IMR-90 (cell line): ENCODE results near the gene SIRT7. TPM values are rescaled to one million over a fixed set of nuclear protein-coding genes. Genes with fewer than 3 reads are reported as not detected.

Experiments used
- ATAC-seq: fragments of 200-7000 bp; cut with Tn5 transposase; 2 replicates; pipeline ENCODE4 v1.9.1; 2020; ENCODE audit warnings: low read depth, mild to moderate bottlenecking, moderate library complexity
- BruUV-seq: library from RNA; stranded (reverse); fragments of 400-500 nt; replicated peaks from 2 replicates; lab custom pipeline; 2021; lab: Mats Ljungman, UMichigan
- CTCF ChIA-PET: fragments of 300-600 bp; formaldehyde crosslinking; extraction: SDS; loops from one replicate; lab custom pipeline; 2021; ENCODE audit warnings: antibody characterized with exemption; lab: Yijun Ruan, JAX
- POLR2A ChIA-PET: fragments of 300-600 bp; sonication (Branson Sonifier 250); formaldehyde crosslinking; loops from one replicate; lab custom pipeline; 2022; ENCODE audit warnings: antibody characterized with exemption; ENCODE audit not compliant: unreplicated experiment; lab: Charles Lee
- DNase-seq: peaks from one replicate; pipeline ENCODE4 v3.0.0; 2013
- H2AFZ ChIP-seq: replicated peaks from 2 replicates; pipeline ENCODE3; 2013; ENCODE audit warnings: low read length, mild to moderate bottlenecking; ENCODE audit not compliant: poor library complexity
- H2AK5ac ChIP-seq: 2 replicates; pipeline ENCODE4 v1.6.1; 2013; ENCODE audit warnings: low read depth, low read length, inconsistent platforms
- H2AK9ac ChIP-seq: replicated peaks from 2 replicates; pipeline ENCODE3; 2013; ENCODE audit warnings: mild to moderate bottlenecking, low read depth, low read length, moderate library complexity; ENCODE audit not compliant: poor library complexity
- H2BK120ac ChIP-seq: 2 replicates; pipeline ENCODE4 v1.6.1; 2013; ENCODE audit warnings: low read depth, low read length, inconsistent platforms
- H2BK15ac ChIP-seq: 3 replicates; pipeline ENCODE4 v1.6.1; 2013; ENCODE audit warnings: low read depth, low read length, inconsistent platforms
- H2BK20ac ChIP-seq: 2 replicates; pipeline ENCODE4 v1.6.1; 2013; ENCODE audit warnings: low read depth, mild to moderate bottlenecking, inconsistent platforms, low read length, moderate library complexity
- H2BK5ac ChIP-seq: 2 replicates; pipeline ENCODE4 v1.6.1; 2013; ENCODE audit warnings: mild to moderate bottlenecking, low read depth, low read length, inconsistent platforms; ENCODE audit not compliant: poor library complexity, severe bottlenecking
- H3K14ac ChIP-seq: replicated peaks from 2 replicates; pipeline ENCODE4 v1.6.1; 2013; ENCODE audit warnings: low read depth, low read length, inconsistent platforms
- H3K18ac ChIP-seq: 2 replicates; pipeline ENCODE4 v1.6.1; 2013; ENCODE audit warnings: low read depth, low read length, control low read depth
- H3K23ac ChIP-seq: 2 replicates; pipeline ENCODE4 v1.6.1; 2013; ENCODE audit warnings: low read depth, low read length, inconsistent platforms
- H3K27ac ChIP-seq: 2 replicates; pipeline ENCODE4 v1.5.1; 2013; ENCODE audit warnings: mild to moderate bottlenecking, control low read depth, low read length; ENCODE audit not compliant: insufficient read depth
- H3K27me3 ChIP-seq: 2 replicates; pipeline ENCODE4 v1.6.1; 2013; ENCODE audit warnings: low read length; ENCODE audit not compliant: control insufficient read depth, insufficient read depth
- H3K36me3 ChIP-seq: 2 replicates; pipeline ENCODE4 v1.6.1; 2013; ENCODE audit warnings: low read length, mixed read lengths; ENCODE audit not compliant: control insufficient read depth, insufficient read depth
- H3K4ac ChIP-seq: 2 replicates; pipeline ENCODE4 v1.6.1; 2013; ENCODE audit warnings: low read depth, low read length, inconsistent platforms
- H3K4me1 ChIP-seq: 2 replicates; pipeline ENCODE4 v1.6.1; 2013; ENCODE audit warnings: low read length, mixed read lengths; ENCODE audit not compliant: control insufficient read depth, insufficient read depth
- H3K4me2 ChIP-seq: 2 replicates; pipeline ENCODE4 v1.6.1; 2013; ENCODE audit warnings: low read depth, mild to moderate bottlenecking, control low read depth, low read length, moderate library complexity
- H3K4me3 ChIP-seq: 2 replicates; pipeline ENCODE4 v1.5.1; 2013; ENCODE audit warnings: low read depth, mild to moderate bottlenecking, control low read depth, low read length, moderate library complexity; ENCODE audit not compliant: insufficient read depth
- H3K56ac ChIP-seq: 2 replicates; pipeline ENCODE4 v1.6.1; 2013; ENCODE audit warnings: low read length, inconsistent platforms; ENCODE audit not compliant: insufficient read depth; ENCODE audit errors: extremely low read depth
- H3K79me1 ChIP-seq, 2 experiments: 2 replicates each; pipeline ENCODE4 v1.6.1; 2013; ENCODE audit warnings: low read length in 2 of 2, inconsistent platforms in 1 of 2, low read depth in 1 of 2
- H3K9ac ChIP-seq: 2 replicates; pipeline ENCODE4 v1.6.1; 2013; ENCODE audit warnings: low read depth, low read length, control low read depth
- H3K9me1 ChIP-seq: 2 replicates; pipeline ENCODE4 v1.6.1; 2013; ENCODE audit warnings: low read length, inconsistent platforms; ENCODE audit not compliant: insufficient read depth
- H3K9me3 ChIP-seq: 2 replicates; pipeline ENCODE4 v1.6.1; 2013; ENCODE audit warnings: low read length; ENCODE audit not compliant: control insufficient read depth, insufficient read depth
- H4K20me1 ChIP-seq: 2 replicates; pipeline ENCODE4 v1.6.1; 2013; ENCODE audit warnings: low read length, inconsistent platforms; ENCODE audit not compliant: insufficient read depth
- H4K5ac ChIP-seq: 2 replicates; pipeline ENCODE4 v1.6.1; 2013; ENCODE audit warnings: mild to moderate bottlenecking, low read depth, low read length, control low read depth
- H4K8ac ChIP-seq, 2 experiments: 2 replicates each; pipeline ENCODE4 v1.6.1; 2013; ENCODE audit warnings: low read depth in 2 of 2, low read length in 2 of 2, control low read depth in 1 of 2, inconsistent platforms in 1 of 2
- H4K91ac ChIP-seq: 2 replicates; pipeline ENCODE4 v1.6.1; 2013; ENCODE audit warnings: low read depth, low read length, inconsistent platforms; ENCODE audit not compliant: insufficient read depth
- NFE2L2 ChIP-seq: fragments of 150-350 bp; IDR thresholded peaks from 2 replicates; pipeline ENCODE4 v1.6.1; 2016; ENCODE audit warnings: low read depth, mild to moderate bottlenecking, low read length
- POLR2A ChIP-seq: IDR thresholded peaks from 2 replicates; pipeline ENCODE4 v1.6.1; 2012; ENCODE audit warnings: mild to moderate bottlenecking, low read depth, low read length
- WGBS, 2 experiments: methylation state at CpG; one replicate each; pipeline versions ENCODE4 v1.1.5 to v1.1.7; 2013; ENCODE audit warnings: missing lambda C conversion rate in 2 of 2; ENCODE audit not compliant: insufficient read length in 1 of 2; ENCODE audit errors: extremely low coverage in 2 of 2; 5-methylcytosine and 5-hydroxymethylcytosine counted together
- dilution Hi-C: fragments of 300-500 bp; cut with HindIII; formaldehyde crosslinking; loops from one replicate; pipeline ENCODE4 v1.14.3; 2018; ENCODE audit warnings: low sequenced_read_pairs; ENCODE audit not compliant: unreplicated experiment
- in situ Hi-C: fragments of 300-500 bp; cut with MboI; formaldehyde crosslinking; loops from 3 replicates; pipeline ENCODE4 v1.14.3; 2019; ENCODE audit warnings: low sequenced_read_pairs, inconsistent platforms, mixed read lengths
- intact Hi-C: fragments of 100-400 bp; cut with micrococcal nuclease; formaldehyde crosslinking; loops from 2 replicates; pipeline ENCODE4 v1.10.0; 2022
- polyA plus RNA-seq, 3 experiments: library from polyadenylated mRNA; depleted of rRNA; stranded (reverse); fragments of >200 nt; gene quantifications; 2 replicates each; pipeline ENCODE4 v1.2.3, GENCODE V29; 2012; ENCODE audit warnings: low replicate concordance in 1 of 3
- total RNA-seq: library from RNA; depleted of rRNA; stranded (reverse); fragments of >200 nt; gene quantifications from 2 replicates; pipeline ENCODE4 v1.2.3, GENCODE V29; 2012

Gene SIRT7
- total and polyA plus RNA-seq, 2 of the 4 experiments (the other 2 are of a cell fraction) = 14.5 to 19.8 TPM

GRCh38 chr17:81915331-81915730, 2.6 kb downstream of the SIRT7 start:
- no peak overlapping the region for H3K27ac ChIP-seq
- H2BK20ac ChIP-seq = no peak overlapping the region
- H2BK5ac ChIP-seq = no peak overlapping the region
- H3K9ac ChIP-seq = no peak overlapping the region
- no peak overlapping the region for H4K91ac ChIP-seq
- no peak overlapping the region for H3K14ac ChIP-seq
- BruUV-seq = no TSS peak
- in situ Hi-C loops (no loop called here), dilution Hi-C loops (no loop called here), intact Hi-C loops (no loop called here)
- no peak overlapping the region for H3K4me3 ChIP-seq
- H2AK9ac ChIP-seq = no peak overlapping the region
- H3K18ac ChIP-seq = no peak overlapping the region
- H3K23ac ChIP-seq = no peak overlapping the region
- H4K8ac ChIP-seq = no peak overlapping the region
- H3K4me2 ChIP-seq = no peak overlapping the region
- peaks cover 59% of the 10 kb centered on the region for H4K20me1 ChIP-seq
- no peak for ATAC-seq
- H2BK120ac ChIP-seq = no peak overlapping the region
- H3K36me3 ChIP-seq = peaks cover 52% of the 10 kb centered on the region
- DNase-seq = no peak
- no peaks in the 10 kb centered on the region for H3K27me3 ChIP-seq
- no peak overlapping the region for H4K5ac ChIP-seq
- peaks cover 12% of the 10 kb centered on the region; the same call in 1 of the 2 replicates for H3K9me1 ChIP-seq
- peaks cover 9% of the 10 kb centered on the region for H3K4me1 ChIP-seq
- 95% methylated on average over 6 of the region's 12 CpGs; no CpG with 5 or more reads in 1 of the 2 experiments for WGBS, 2 experiments
- peaks cover 18 to 65% of the 10 kb centered on the region in 2 experiments for H3K79me1 ChIP-seq
- no peak overlapping the region for H3K4ac ChIP-seq
- H2BK15ac ChIP-seq = no peak overlapping the region
- no peak overlapping the region for H3K56ac ChIP-seq
- H2AFZ ChIP-seq = peak overlapping the region; percentile 43
- H3K9me3 ChIP-seq = no peaks in the 10 kb centered on the region
- TF ChIP-seq POLR2A (no peak), NFE2L2 (no peak)
- POLR2A ChIA-PET = interaction anchor here (0.7 kb wide), 1 partner anchor 13 kb away, joined by 3 read pairs; the partner anchor contains the start of gene NPB
- CTCF ChIA-PET = no interaction called here
- no peak overlapping the region for H2AK5ac ChIP-seq
